GM12872 (cell line): ENCODE results near the gene SEC24B.

Experiments
- CTCF ChIP-seq: IDR thresholded peaks from 3 replicates; pipeline ENCODE4 v1.5.1; 2011; ENCODE audit warnings: low read depth, mild to moderate bottlenecking, low read length, moderate library complexity; ENCODE audit not compliant: insufficient read depth

SEC24B gene

GRCh38 chr4:109510687-109511086 is 77.1 kb downstream of the SEC24B start:
- no peak for TF ChIP-seq CTCF

GRCh38 chr4:109511414-109511813 is 77.8 kb downstream of the SEC24B start:
- TF ChIP-seq CTCF = no peak

- no peak for TF ChIP-seq CTCF
These were observed 98.6 kb downstream of the SEC24B start for GRCh38 chr4:109532182-109532581.

- no peak for TF ChIP-seq CTCF
These were observed 111.8 kb downstream of the SEC24B start for GRCh38 chr4:109545401-109545800.

- no peak for TF ChIP-seq CTCF
These were observed 113.8 kb downstream of the SEC24B start for GRCh38 chr4:109547394-109547793.

- no peak for TF ChIP-seq CTCF
These were observed 115.0 kb downstream of the SEC24B start for GRCh38 chr4:109548655-109549054.

- no peak; the same call in 2 of the 3 replicates for TF ChIP-seq CTCF
These were observed 118.6 kb downstream of the SEC24B start for GRCh38 chr4:109552237-109552636.

GRCh38 chr4:109553130-109553529 is 119.5 kb downstream of the SEC24B start:
- no peak for TF ChIP-seq CTCF
